ENCODE results near the gene NRK. TPM values are rescaled to one million over a fixed set of nuclear protein-coding genes. Genes with fewer than 3 reads are reported as not detected.

NRK gene
- polyA plus RNA-seq, 1 of the 3 experiments (the other 2 are of a cell fraction): not detected

GRCh38 chrX:105773801-105774200 is 48.5 kb upstream of the NRK start (continued):
- TF ChIP-seq TAF1 (IDR thresholded peaks at IDR 0.05; ENCODE audit: borderline replicate concordance, low read depth, low read length): no peak
- TF ChIP-seq GATA2 (CRISPR knock-in tag; IDR thresholded peaks at IDR 0.05): no peak
- no peak for TF ChIP-seq CTCF (IDR thresholded peaks at IDR 0.05)

GRCh38 chrX:105775679-105776078 is 46.7 kb upstream of the NRK start:
- H3F3A ChIP-seq (replicated peaks; ENCODE audit: insufficient read depth): no peaks in the 10 kb centered on the region
- H3K27ac ChIP-seq (ENCODE audit: low read depth in 2 of 2, low read length in 1 of 2): no peak overlapping the region
- ChIA-PET POLR2A (no interaction called here), CTCF (interaction anchor here (0.8 kb wide), 1 partner anchor 853 kb away, joined by 3 read pairs; no protein-coding TSS in a partner anchor)
- H3K4me1 ChIP-seq (ENCODE audit: control insufficient read depth in 1 of 2, insufficient read depth in 2 of 2, low read depth in 1 of 2, low read length in 1 of 2): no peaks in the 10 kb centered on the region
- no peaks in the 10 kb centered on the region for H3K36me3 ChIP-seq (replicated peaks in 1 of 2; ENCODE audit: control insufficient read depth in 1 of 2, insufficient read depth in 2 of 2, low read length in 1 of 2)
- TF ChIP-seq GABPA (IDR thresholded peaks at IDR 0.05; ENCODE audit: low read depth) (no peak), MXI1 (IDR thresholded peaks at IDR 0.05; ENCODE audit: low read depth, low read length) (no peak), REST (IDR thresholded peaks at IDR 0.05; ENCODE audit: low read depth, low read length) (no peak), POLR2AphosphoS5 (IDR thresholded peaks at IDR 0.05; ENCODE audit: low read depth, low read length) (no peak), GATA2 (CRISPR knock-in tag; IDR thresholded peaks at IDR 0.05) (no peak), JUND (IDR thresholded peaks at IDR 0.05) (no peak), NFIC (IDR thresholded peaks at IDR 0.05; ENCODE audit: borderline replicate concordance) (no peak), CTCF (IDR thresholded peaks at IDR 0.05) (no peak), USF2 (IDR thresholded peaks at IDR 0.05; ENCODE audit: borderline replicate concordance, low read depth, low read length) (no peak), EZH2phosphoT487 (IDR thresholded peaks at IDR 0.05; ENCODE audit: borderline replicate concordance, low read depth) (no peak), PBX3 (IDR thresholded peaks at IDR 0.05) (no peak), USF1 (IDR thresholded peaks at IDR 0.05; ENCODE audit: borderline replicate concordance, low read depth) (no peak), RCOR1 (IDR thresholded peaks at IDR 0.05; ENCODE audit: low read length) (no peak)
- 0 out of 2 replicates have a peak, but pooled peaks cover 5% of the 10 kb centered on the region for H3K27me3 ChIP-seq (ENCODE audit: insufficient read depth)
- H4K20me1 ChIP-seq (ENCODE audit: insufficient read depth): no peaks in the 10 kb centered on the region
- no peak for DNase-seq
- WGBS (ENCODE audit: low lambda C conversion rate): 17% methylated on average over 3 of the region's 3 CpGs
- H3K4me2 ChIP-seq: no peak overlapping the region
- H2AFZ ChIP-seq (ENCODE audit: low read depth): no peak overlapping the region
- H3K79me2 ChIP-seq (ENCODE audit: insufficient read depth): no peaks in the 10 kb centered on the region
- H3K9me3 ChIP-seq: no peaks in the 10 kb centered on the region
- H3K9ac ChIP-seq: no peak overlapping the region
- H3K9me2 ChIP-seq: no peaks in the 10 kb centered on the region
- no peak overlapping the region for H3K4me3 ChIP-seq (ENCODE audit: low read depth in 2 of 2, low read length in 1 of 2)

Data from SK-N-SH (cell line).